ENCODE data around the gene RXFP1.

GRCh38 chr4:158597879-158598596 is 76.4 kb downstream of the RXFP1 start:
- TF ChIP-seq CTCF (IDR thresholded peaks at IDR 0.05), result no peak
- no peak for TF ChIP-seq POLR2A (IDR thresholded peaks at IDR 0.05)
- TF ChIP-seq EP300 (IDR thresholded peaks at IDR 0.05), result no peak

Data from ovary (tissue), 3 donors.